A549 (cell line): ENCODE measurements around the gene IQGAP2. TPM values are rescaled to one million over a fixed set of nuclear protein-coding genes. Genes with fewer than 3 reads are reported as not detected.

Source experiments
- ATAC-seq, 2 experiments: fragments of 200-7000 bp in 1 of 2; fragments of >200 bp in 1 of 2; cut with Nextera tagmentation in 1 of 2; cut with Tn5 transposase in 1 of 2; 3 replicates each; pipeline versions ENCODE4 v1.8.0 to v1.9.1; 2018 to 2020; ENCODE audit warnings: mild to moderate bottlenecking in 1 of 2, moderate library complexity in 1 of 2
- CTCF ChIA-PET: fragments of 300-600 bp; sonication (Branson Sonifier 250); formaldehyde crosslinking; extraction: SDS; loops from one replicate; lab custom pipeline; 2021; ENCODE audit warnings: antibody characterized with exemption, inconsistent platforms; lab: Yijun Ruan, JAX
- POLR2A ChIA-PET: fragments of 350-600 bp; formaldehyde crosslinking; extraction: SDS; loops from one replicate; lab custom pipeline; 2021; ENCODE audit warnings: antibody characterized with exemption, inconsistent platforms; lab: Yijun Ruan, JAX
- DNase-seq, 2 experiments: peaks; one replicate each; pipeline versions ENCODE4 v3.0.0 to v3.0.0-alpha.2; 2011 to 2016; ENCODE audit warnings: low read depth in 1 of 2, low spot score in 1 of 2
- FAIRE-seq: peaks from 2 replicates; lab custom pipeline; 2011; peaks lifted over from hg19 to GRCh38; lab: Jason Lieb, UNC
- H3K27ac ChIP-seq, 2 experiments: fragments of >200 bp; sonication (Bioruptor Twin); formaldehyde crosslinking; 3 replicates each; pipeline ENCODE4 v1.5.1; 2016 to 2017
- H3K4me1 ChIP-seq: fragments of >200 bp; sonication (Bioruptor Twin); formaldehyde crosslinking; 3 replicates; pipeline ENCODE4 v1.6.1; 2016
- H3K4me2 ChIP-seq: fragments of >200 bp; sonication (Bioruptor Twin); formaldehyde crosslinking; 3 replicates; pipeline ENCODE4 v1.6.1; 2016
- H3K4me3 ChIP-seq: fragments of >200 bp; sonication (Bioruptor Twin); formaldehyde crosslinking; 3 replicates; pipeline ENCODE4 v1.5.1; 2016
- H3K9me3 ChIP-seq: fragments of >200 bp; sonication (Bioruptor Twin); formaldehyde crosslinking; 3 replicates; pipeline ENCODE4 v1.6.1; 2016
- CEBPB ChIP-seq, 2 experiments: fragments of >200 bp in 1 of 2; sonication (Bioruptor Twin) in 1 of 2; formaldehyde crosslinking in 1 of 2; IDR thresholded peaks; 2 replicates each; pipeline ENCODE4 v1.6.1; 2012 to 2016
- CHD4 ChIP-seq: fragments of 200-600 bp; sonication (generic); IDR thresholded peaks from 2 replicates; pipeline ENCODE4 v1.6.1; 2016; ENCODE audit warnings: antibody characterized with exemption, mild to moderate bottlenecking, borderline replicate concordance
- CTCF ChIP-seq: fragments of >200 bp; sonication (Bioruptor Twin); formaldehyde crosslinking; IDR thresholded peaks from 3 replicates; pipeline ENCODE4 v1.5.1; 2016
- EHMT2 ChIP-seq: fragments of 200-600 bp; sonication (generic); IDR thresholded peaks from 2 replicates; pipeline ENCODE4 v1.6.1; 2016; ENCODE audit warnings: antibody characterized with exemption, low read depth, mild to moderate bottlenecking, moderate library complexity
- ESRRA ChIP-seq: fragments of 150-350 bp; IDR thresholded peaks from 2 replicates; pipeline ENCODE4 v1.6.1; 2014; ENCODE audit warnings: mild to moderate bottlenecking, low read length, borderline replicate concordance
- FOSB ChIP-seq: fragments of 250-450 bp; sonication (Bioruptor Pico); IDR thresholded peaks from 2 replicates; pipeline ENCODE4 v1.5.0; 2020; ENCODE audit warnings: mild to moderate bottlenecking, moderate library complexity
- HEYL ChIP-seq: fragments of 250-450 bp; sonication (Bioruptor Pico); IDR thresholded peaks from 2 replicates; pipeline ENCODE4 v1.8.0; 2021; ENCODE audit warnings: mild to moderate bottlenecking, moderate library complexity
- HOXB13 ChIP-seq: fragments of 250-450 bp; sonication (Bioruptor Pico); IDR thresholded peaks from 2 replicates; pipeline ENCODE4 v1.5.0; 2020; ENCODE audit warnings: low read depth, mild to moderate bottlenecking, moderate library complexity
- HOXB5 ChIP-seq: fragments of 250-450 bp; sonication (Bioruptor Pico); IDR thresholded peaks from 2 replicates; pipeline ENCODE4 v1.5.0; 2020; ENCODE audit warnings: mild to moderate bottlenecking, moderate library complexity
- JUNB ChIP-seq: fragments of >200 bp; sonication (Bioruptor Twin); formaldehyde crosslinking; IDR thresholded peaks from 2 replicates; pipeline ENCODE4 v1.6.1; 2016
- KDM1A ChIP-seq: fragments of 200-600 bp; sonication (generic); IDR thresholded peaks from 2 replicates; pipeline ENCODE4 v1.6.1; 2016; ENCODE audit warnings: low read depth, mild to moderate bottlenecking
- MYC ChIP-seq: IDR thresholded peaks from 2 replicates; pipeline ENCODE4 v1.6.1; 2012; ENCODE audit warnings: mild to moderate bottlenecking, inconsistent platforms, low read length, improper control_type of control experiment, borderline replicate concordance
- NFE2L2 ChIP-seq: fragments of 150-350 bp; conservative IDR thresholded peaks from 2 replicates; pipeline ENCODE4 v1.6.1; 2014; ENCODE audit warnings: low read length
- NPAS2 ChIP-seq: fragments of 250-450 bp; sonication (Bioruptor Pico); IDR thresholded peaks from 2 replicates; pipeline ENCODE4 v1.8.0; 2022; ENCODE audit warnings: mild to moderate bottlenecking, moderate library complexity, borderline replicate concordance
- NR3C1 ChIP-seq: fragments of >200 bp; sonication (Bioruptor Twin); formaldehyde crosslinking; IDR thresholded peaks from 3 replicates; pipeline ENCODE4 v1.6.1; 2017
- PHF8 ChIP-seq: fragments of 200-600 bp; sonication (generic); IDR thresholded peaks from 2 replicates; pipeline ENCODE4 v1.6.1; 2016; ENCODE audit warnings: low read depth, mild to moderate bottlenecking, antibody characterized with exemption, moderate library complexity, borderline replicate concordance
- POLR2AphosphoS2 ChIP-seq: conservative IDR thresholded peaks from 2 replicates; pipeline ENCODE4 v1.6.1; 2012; ENCODE audit warnings: low read length, improper control_type of control experiment, inconsistent platforms
- RFX5 ChIP-seq: fragments of 450-650 bp; IDR thresholded peaks from 2 replicates; pipeline ENCODE4 v1.7.1; 2014; ENCODE audit warnings: antibody characterized with exemption, mild to moderate bottlenecking, moderate library complexity
- SREBF2 ChIP-seq: fragments of 450-650 bp; IDR thresholded peaks from 2 replicates; pipeline ENCODE4 v1.6.1; 2014; ENCODE audit warnings: mild to moderate bottlenecking, moderate library complexity
- USF2 ChIP-seq: fragments of 450-650 bp; IDR thresholded peaks from 2 replicates; pipeline ENCODE4 v1.6.1; 2014; ENCODE audit warnings: antibody characterized with exemption
- ZC3H11A ChIP-seq: fragments of 450-650 bp; IDR thresholded peaks from 2 replicates; pipeline ENCODE4 v1.6.1; 2014; ENCODE audit warnings: antibody characterized with exemption, mild to moderate bottlenecking
- ZSCAN20 ChIP-seq: fragments of 250-450 bp; sonication (Bioruptor Pico); IDR thresholded peaks from 2 replicates; pipeline ENCODE4 v1.8.0; 2022; ENCODE audit warnings: mild to moderate bottlenecking, moderate library complexity
- WGBS: methylation state at CpG from one replicate; pipeline ENCODE4 v1.1.6; 2017; ENCODE audit errors: missing lambda C conversion rate; 5-methylcytosine and 5-hydroxymethylcytosine counted together
- polyA plus RNA-seq, 4 experiments: library from polyadenylated mRNA; depleted of rRNA in 3 of 4; stranded (reverse); fragments of >200 nt; fragmentation: RNase III in 1 of 4; extraction: RNeasy Plus Mini Kit Qiagen cat#74134 plus additional on column Dnase treatment in 1 of 4; gene quantifications; 2 replicates in 3 of 4; 3 replicates in 1 of 4; pipeline ENCODE4 v1.2.3, GENCODE V29; 2011 to 2017
- TF ChIP-seq, protein P1 (sequence below): IDR thresholded peaks from 2 replicates; pipeline ENCODE4 v1.6.1; 2012

The IQGAP2 gene
- polyA plus RNA-seq, 2 of the 4 experiments (the other 2 are of a cell fraction), result 5.3 to 10.1 TPM

GRCh38 chr5:76494201-76494600 lies 91.1 kb downstream of the IQGAP2 start:
- H3K27ac ChIP-seq, result no peak overlapping the region
- H3K4me2 ChIP-seq, result no peak overlapping the region
- FAIRE-seq, result no peak
- H3K4me1 ChIP-seq, result peaks cover 4% of the 10 kb centered on the region; the same call in 1 of the 3 replicates
- CTCF ChIA-PET, result no interaction called here
- POLR2A ChIA-PET, result no interaction called here
- ATAC-seq, result no peak
- 44% methylated on average over 4 of the region's 4 CpGs for WGBS
- H3K9me3 ChIP-seq, result no peaks in the 10 kb centered on the region
- DNase-seq, result no peak
- TF ChIP-seq, protein P1, sequence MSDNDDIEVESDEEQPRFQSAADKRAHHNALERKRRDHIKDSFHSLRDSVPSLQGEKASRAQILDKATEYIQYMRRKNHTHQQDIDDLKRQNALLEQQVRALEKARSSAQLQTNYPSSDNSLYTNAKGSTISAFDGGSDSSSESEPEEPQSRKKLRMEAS, result no peak
- TF ChIP-seq NPAS2 (CRISPR knock-in tag), result no peak
- TF ChIP-seq HEYL (CRISPR knock-in tag), result no peak
- TF ChIP-seq FOSB (CRISPR knock-in tag), result no peak
- TF ChIP-seq NFE2L2, result no peak
- TF ChIP-seq RFX5, result no peak
- TF ChIP-seq CHD4, result no peak
- no peak for TF ChIP-seq SREBF2
- no peak for TF ChIP-seq NR3C1
- TF ChIP-seq CTCF, result no peak
- no peak for TF ChIP-seq HOXB5 (CRISPR knock-in tag)
- TF ChIP-seq ESRRA, result no peak
- TF ChIP-seq HOXB13 (CRISPR knock-in tag), result no peak
- no peak for TF ChIP-seq CEBPB (IDR thresholded peaks at IDR 0.05)
- no peak for TF ChIP-seq JUNB
- TF ChIP-seq ZC3H11A, result no peak
- no peak for TF ChIP-seq POLR2AphosphoS2
- TF ChIP-seq MYC, result no peak
- H3K4me3 ChIP-seq, result no peak overlapping the region

GRCh38 chr5:76495870-76496269 lies 92.8 kb downstream of the IQGAP2 start:
- Histone ChIP-seq H3K4me1 (peaks cover 4% of the 10 kb centered on the region; the same call in 1 of the 3 replicates), H3K4me2 (no peak overlapping the region), H3K9me3 (no peaks in the 10 kb centered on the region), H3K27ac (no peak overlapping the region; a peak in 1 of 6 replicates), H3K4me3 (no peak overlapping the region)
- DNase-seq, result no peak
- ATAC-seq, result no peak
- TF ChIP-seq ZSCAN20 (CRISPR knock-in tag), result no peak
- no peak for TF ChIP-seq ESRRA
- no peak for TF ChIP-seq SREBF2
- no peak for TF ChIP-seq PHF8
- no peak for TF ChIP-seq KDM1A
- TF ChIP-seq EHMT2, result no peak
- TF ChIP-seq CTCF, result no peak
- TF ChIP-seq NPAS2 (CRISPR knock-in tag), result no peak
- no peak for TF ChIP-seq USF2
- CTCF ChIA-PET, result interaction anchor here (0.9 kb wide), 1 partner anchor 9 kb away, joined by 3 read pairs; no protein-coding TSS in a partner anchor
- 52% methylated on average over 4 of the region's 4 CpGs for WGBS
- FAIRE-seq, result no peak
- POLR2A ChIA-PET, result no interaction called here
